Measurements from ENCODE around the gene SORL1. TPM values are rescaled to one million over a fixed set of nuclear protein-coding genes. Genes with fewer than 3 reads are reported as not detected.

Gene SORL1
- total and polyA plus RNA-seq, 2 of the 13 experiments (the other 11 are each of a cell fraction or from before 2014, with no cell fraction given) = 21.3 to 148 TPM

DNA sequence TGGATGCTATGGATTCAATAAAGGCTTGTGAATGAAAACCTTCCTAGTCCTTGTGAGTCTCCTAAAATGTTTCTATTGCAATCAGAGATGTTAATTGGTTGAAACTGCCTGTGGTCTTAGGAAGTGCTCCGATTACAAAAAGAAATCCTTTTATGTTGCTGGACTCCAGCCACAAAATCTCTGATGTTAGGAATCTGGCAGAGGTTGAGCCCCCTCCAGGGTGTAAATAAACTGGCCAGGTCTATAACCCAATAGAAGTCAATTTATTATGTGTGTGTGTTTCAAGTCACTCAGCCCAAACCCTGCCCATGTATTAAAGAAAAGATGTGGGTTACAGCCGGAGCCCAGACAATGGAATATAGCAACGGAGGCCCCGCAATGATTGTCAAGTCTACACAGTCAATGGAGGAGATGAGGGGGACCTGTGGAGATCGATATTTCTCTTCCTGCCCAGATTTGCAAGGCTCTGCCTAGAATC, 218.7 kb downstream of the SORL1 start:
- intact Hi-C loops (cut with micrococcal nuclease; ENCODE audit: unreplicated experiment) (no loop called here), in situ Hi-C loops (cut with HindIII; ENCODE audit: extremely low pct_ligation_motif_present, low pct_unique_long_range_greater_than_20kb) (no loop called here)
- DNase-seq (ENCODE audit: low spot score) = no peak
- Histone ChIP-seq H3K4me3 (replicated peaks in 1 of 3; ENCODE audit: insufficient read depth in 1 of 3, low read depth in 2 of 3, low read length in 3 of 3) (no peak overlapping the region), H3K27ac (ENCODE audit: extremely low read length, insufficient read depth, low read length) (no peak overlapping the region), H3K36me3 (replicated peaks in 1 of 2; ENCODE audit: control insufficient read depth in 1 of 2, insufficient read depth in 2 of 2, low read length in 2 of 2) (no peaks in the 10 kb centered on the region), H3K9me3 (ENCODE audit: low read length) (no peaks in the 10 kb centered on the region), H3K4me1 (ENCODE audit: insufficient read depth, low read length) (no peaks in the 10 kb centered on the region), H4K20me1 (ENCODE audit: insufficient read depth, low read length) (no peaks in the 10 kb centered on the region), H2AFZ (ENCODE audit: low read length) (no peak overlapping the region), H3K4me2 (ENCODE audit: low read depth, low read length) (no peak overlapping the region), H3K27me3 (ENCODE audit: control insufficient read depth in 1 of 2, insufficient read depth in 2 of 2, low read length in 2 of 2) (peaks cover 3 to 16% of the 10 kb centered on the region in 2 experiments; a peak in 2 of 5 replicates), H3K9ac (ENCODE audit: insufficient read depth, low read depth, low read length) (no peak overlapping the region), H3K79me2 (ENCODE audit: insufficient read depth, low read length) (no peaks in the 10 kb centered on the region)
- CTCF ChIA-PET (ENCODE audit: low intra/inter-chr PET ratio, low total read pairs) = no interaction called here
- no peak for ATAC-seq
- no TSS peak for BruUV-seq (replicated peaks)
- POLR2A ChIA-PET = no interaction called here
- 63% methylated on average over 4 of the region's 5 CpGs for WGBS (ENCODE audit: low lambda C conversion rate)
- FAIRE-seq = no peak
- TF ChIP-seq ARID2 (CRISPR knock-in tag; IDR thresholded peaks at IDR 0.05; ENCODE audit: borderline replicate concordance) = no peak
- TF ChIP-seq KDM3A (CRISPR knock-in tag; IDR thresholded peaks at IDR 0.05; ENCODE audit: low read depth) = no peak
- TF ChIP-seq, protein P1, sequence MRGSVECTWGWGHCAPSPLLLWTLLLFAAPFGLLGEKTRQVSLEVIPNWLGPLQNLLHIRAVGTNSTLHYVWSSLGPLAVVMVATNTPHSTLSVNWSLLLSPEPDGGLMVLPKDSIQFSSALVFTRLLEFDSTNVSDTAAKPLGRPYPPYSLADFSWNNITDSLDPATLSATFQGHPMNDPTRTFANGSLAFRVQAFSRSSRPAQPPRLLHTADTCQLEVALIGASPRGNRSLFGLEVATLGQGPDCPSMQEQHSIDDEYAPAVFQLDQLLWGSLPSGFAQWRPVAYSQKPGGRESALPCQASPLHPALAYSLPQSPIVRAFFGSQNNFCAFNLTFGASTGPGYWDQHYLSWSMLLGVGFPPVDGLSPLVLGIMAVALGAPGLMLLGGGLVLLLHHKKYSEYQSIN (CRISPR knock-in tag; IDR thresholded peaks at IDR 0.05; ENCODE audit: borderline replicate concordance) = no peak
- no peak for TF ChIP-seq TBP (CRISPR knock-in tag; IDR thresholded peaks at IDR 0.05)
- TF ChIP-seq ZNF777 (CRISPR knock-in tag; IDR thresholded peaks at IDR 0.05) = no peak
- TF ChIP-seq ZNF160 (CRISPR knock-in tag; IDR thresholded peaks at IDR 0.05) = no peak
- no peak for TF ChIP-seq FOXM1 (CRISPR knock-in tag; IDR thresholded peaks at IDR 0.05)
- no peak for TF ChIP-seq ZBTB7B (CRISPR knock-in tag; IDR thresholded peaks at IDR 0.05)
- TF ChIP-seq, protein P2, sequence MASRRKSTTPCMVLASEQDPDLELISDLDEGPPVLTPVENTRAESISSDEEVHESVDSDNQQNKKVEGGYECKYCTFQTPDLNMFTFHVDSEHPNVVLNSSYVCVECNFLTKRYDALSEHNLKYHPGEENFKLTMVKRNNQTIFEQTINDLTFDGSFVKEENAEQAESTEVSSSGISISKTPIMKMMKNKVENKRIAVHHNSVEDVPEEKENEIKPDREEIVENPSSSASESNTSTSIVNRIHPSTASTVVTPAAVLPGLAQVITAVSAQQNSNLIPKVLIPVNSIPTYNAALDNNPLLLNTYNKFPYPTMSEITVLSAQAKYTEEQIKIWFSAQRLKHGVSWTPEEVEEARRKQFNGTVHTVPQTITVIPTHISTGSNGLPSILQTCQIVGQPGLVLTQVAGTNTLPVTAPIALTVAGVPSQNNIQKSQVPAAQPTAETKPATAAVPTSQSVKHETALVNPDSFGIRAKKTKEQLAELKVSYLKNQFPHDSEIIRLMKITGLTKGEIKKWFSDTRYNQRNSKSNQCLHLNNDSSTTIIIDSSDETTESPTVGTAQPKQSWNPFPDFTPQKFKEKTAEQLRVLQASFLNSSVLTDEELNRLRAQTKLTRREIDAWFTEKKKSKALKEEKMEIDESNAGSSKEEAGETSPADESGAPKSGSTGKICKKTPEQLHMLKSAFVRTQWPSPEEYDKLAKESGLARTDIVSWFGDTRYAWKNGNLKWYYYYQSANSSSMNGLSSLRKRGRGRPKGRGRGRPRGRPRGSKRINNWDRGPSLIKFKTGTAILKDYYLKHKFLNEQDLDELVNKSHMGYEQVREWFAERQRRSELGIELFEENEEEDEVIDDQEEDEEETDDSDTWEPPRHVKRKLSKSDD (CRISPR knock-in tag; IDR thresholded peaks at IDR 0.05; ENCODE audit: low read depth) = no peak
- TF ChIP-seq, protein P3, sequence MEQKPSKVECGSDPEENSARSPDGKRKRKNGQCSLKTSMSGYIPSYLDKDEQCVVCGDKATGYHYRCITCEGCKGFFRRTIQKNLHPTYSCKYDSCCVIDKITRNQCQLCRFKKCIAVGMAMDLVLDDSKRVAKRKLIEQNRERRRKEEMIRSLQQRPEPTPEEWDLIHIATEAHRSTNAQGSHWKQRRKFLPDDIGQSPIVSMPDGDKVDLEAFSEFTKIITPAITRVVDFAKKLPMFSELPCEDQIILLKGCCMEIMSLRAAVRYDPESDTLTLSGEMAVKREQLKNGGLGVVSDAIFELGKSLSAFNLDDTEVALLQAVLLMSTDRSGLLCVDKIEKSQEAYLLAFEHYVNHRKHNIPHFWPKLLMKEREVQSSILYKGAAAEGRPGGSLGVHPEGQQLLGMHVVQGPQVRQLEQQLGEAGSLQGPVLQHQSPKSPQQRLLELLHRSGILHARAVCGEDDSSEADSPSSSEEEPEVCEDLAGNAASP (CRISPR knock-in tag; IDR thresholded peaks at IDR 0.05; ENCODE audit: borderline replicate concordance) = no peak
- no peak for TF ChIP-seq ATF7-NPFF (CRISPR knock-in tag; IDR thresholded peaks at IDR 0.05; ENCODE audit: low read depth)
- TF ChIP-seq, protein P4, sequence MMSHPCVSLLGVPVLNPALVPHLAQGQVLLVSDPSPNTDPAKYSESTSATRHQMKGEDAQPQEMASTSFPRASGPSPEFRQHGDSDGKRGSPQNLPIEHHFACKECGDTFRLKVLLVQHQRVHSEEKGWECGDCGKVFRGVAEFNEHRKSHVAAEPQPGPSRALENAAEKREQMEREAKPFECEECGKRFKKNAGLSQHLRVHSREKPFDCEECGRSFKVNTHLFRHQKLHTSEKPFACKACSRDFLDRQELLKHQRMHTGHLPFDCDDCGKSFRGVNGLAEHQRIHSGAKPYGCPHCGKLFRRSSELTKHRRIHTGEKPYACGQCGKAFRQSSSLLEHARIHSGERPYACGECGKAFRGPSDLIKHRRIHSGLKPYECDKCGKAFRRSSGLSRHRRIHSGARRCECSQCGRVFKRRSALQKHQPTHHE (CRISPR knock-in tag; IDR thresholded peaks at IDR 0.05; ENCODE audit: borderline replicate concordance) = no peak
- no peak for TF ChIP-seq MED1 (CRISPR knock-in tag; IDR thresholded peaks at IDR 0.05)
- TF ChIP-seq, protein P5, sequence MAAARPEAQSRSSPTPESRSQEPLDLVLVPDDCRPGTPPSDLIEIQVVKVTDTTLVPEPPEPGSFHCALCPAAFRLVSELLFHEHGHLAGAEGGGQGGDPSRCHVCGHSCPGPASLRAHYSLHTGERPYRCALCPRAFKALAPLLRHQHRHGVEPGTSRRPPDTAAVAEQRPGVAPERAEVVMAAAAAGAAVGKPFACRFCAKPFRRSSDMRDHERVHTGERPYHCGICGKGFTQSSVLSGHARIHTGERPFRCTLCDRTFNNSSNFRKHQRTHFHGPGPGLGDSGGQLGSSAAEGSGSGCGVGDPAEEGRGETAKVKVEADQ (CRISPR knock-in tag; IDR thresholded peaks at IDR 0.05; ENCODE audit: borderline replicate concordance) = no peak
- TF ChIP-seq HNRNPUL1 (IDR thresholded peaks at IDR 0.05; ENCODE audit: low read depth, low read length) = no peak

Measured in HepG2 (cell line).